AG09309 (cell line): ENCODE data around the gene ACSM2A.
"Not testable (repeated sequence)": the region's sequence is repeated elsewhere in the genome, so short reads cannot be mapped to it uniquely, and the experiment has no call there.

Experiments used
- DNase-seq: peaks from one replicate; pipeline ENCODE4 v3.0.0-alpha.2; 2010; ENCODE audit warnings: low read depth
- H3K4me3 ChIP-seq: 2 replicates; pipeline ENCODE4 v1.5.1; 2011; ENCODE audit warnings: mild to moderate bottlenecking, low read depth, low read length, moderate library complexity; ENCODE audit not compliant: control insufficient read depth
- CTCF ChIP-seq: IDR thresholded peaks from 2 replicates; pipeline ENCODE4 v1.5.1; 2011; ENCODE audit warnings: mild to moderate bottlenecking, low read depth, low read length, inconsistent platforms; ENCODE audit not compliant: insufficient read depth, control insufficient read depth; ENCODE audit errors: missing control alignments

The ACSM2A gene, protein sequence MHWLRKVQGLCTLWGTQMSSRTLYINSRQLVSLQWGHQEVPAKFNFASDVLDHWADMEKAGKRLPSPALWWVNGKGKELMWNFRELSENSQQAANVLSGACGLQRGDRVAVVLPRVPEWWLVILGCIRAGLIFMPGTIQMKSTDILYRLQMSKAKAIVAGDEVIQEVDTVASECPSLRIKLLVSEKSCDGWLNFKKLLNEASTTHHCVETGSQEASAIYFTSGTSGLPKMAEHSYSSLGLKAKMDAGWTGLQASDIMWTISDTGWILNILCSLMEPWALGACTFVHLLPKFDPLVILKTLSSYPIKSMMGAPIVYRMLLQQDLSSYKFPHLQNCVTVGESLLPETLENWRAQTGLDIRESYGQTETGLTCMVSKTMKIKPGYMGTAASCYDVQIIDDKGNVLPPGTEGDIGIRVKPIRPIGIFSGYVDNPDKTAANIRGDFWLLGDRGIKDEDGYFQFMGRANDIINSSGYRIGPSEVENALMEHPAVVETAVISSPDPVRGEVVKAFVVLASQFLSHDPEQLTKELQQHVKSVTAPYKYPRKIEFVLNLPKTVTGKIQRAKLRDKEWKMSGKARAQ

DNA sequence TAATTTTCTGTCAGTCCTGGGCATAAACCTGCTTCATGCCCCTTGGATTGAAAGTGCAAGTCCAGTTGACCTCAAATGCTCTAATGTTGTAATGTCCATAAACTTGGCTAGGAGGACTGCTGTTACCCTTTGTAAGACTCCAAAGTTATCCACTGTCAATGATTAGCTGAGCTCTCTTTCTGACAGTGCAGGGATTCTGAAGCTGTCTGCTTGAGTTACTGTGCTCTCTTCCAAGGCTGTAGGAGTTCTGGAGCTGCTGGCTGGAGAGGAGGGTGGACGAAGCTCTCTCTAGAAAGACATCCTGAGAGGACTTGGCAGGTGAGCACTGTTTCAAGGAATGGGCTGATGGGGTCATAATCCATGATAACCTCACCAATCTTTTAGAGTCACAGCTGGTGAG lies at the start of gene ACSM2A:
ACSM2A (plus strand) TSS at position 158 of the 400 bp plus-strand sequence. CDS start 8,594 bp downstream, outside the sequence.
- not testable (repeated sequence) for H3K4me3 ChIP-seq, DNase-seq

DNA sequence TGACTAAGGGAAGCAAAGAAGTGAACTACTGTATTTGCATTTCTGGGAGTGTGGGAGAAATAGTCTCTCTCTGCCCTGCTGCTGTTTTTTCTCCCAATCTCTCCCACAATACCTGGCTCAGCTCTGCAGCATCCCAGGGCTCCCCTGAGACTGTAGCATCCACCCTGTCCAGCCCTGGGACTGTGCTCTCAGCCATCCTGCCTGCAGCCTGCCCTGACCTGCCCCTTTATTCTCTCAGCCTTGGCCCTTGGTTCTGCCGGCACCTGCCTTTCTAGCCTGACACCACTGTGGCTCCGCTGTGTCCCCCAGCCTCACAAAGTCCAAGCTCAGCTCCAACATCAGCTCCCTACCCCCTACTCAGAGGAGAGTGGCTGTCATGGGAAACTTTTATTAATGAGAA lies 48.7 kb upstream of the ACSM2A start:
- no peak for DNase-seq
- no peak for TF ChIP-seq CTCF
- H3K4me3 ChIP-seq, result no peak overlapping the region

DNA sequence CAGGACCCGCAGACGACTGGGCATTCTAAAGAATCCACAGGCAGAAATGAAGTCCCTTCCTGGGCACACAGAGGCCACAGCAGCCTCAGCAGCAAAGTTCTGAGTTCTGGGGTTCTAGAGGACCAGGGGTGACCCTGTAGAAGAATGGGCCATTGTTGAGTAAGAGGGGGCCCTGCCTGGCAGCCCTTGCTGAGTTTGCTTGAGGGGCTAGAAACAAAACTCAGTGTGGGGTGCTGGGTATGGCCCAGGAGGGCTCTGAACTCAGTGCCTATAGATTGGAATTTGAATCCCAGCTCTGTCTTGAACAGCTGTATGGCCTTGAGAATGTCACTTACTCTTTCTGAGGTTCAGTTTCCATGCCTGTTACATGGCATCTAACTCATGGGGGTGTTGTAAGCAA lies 46.7 kb upstream of the ACSM2A start, which contains the start of gene PDILT:
PDILT (minus strand) TSS at position 101 of the 400 bp plus-strand sequence. CDS start 5,437 bp downstream, outside the sequence.
- H3K4me3 ChIP-seq, result no peak within 1 kb of the TSS
- no peak for DNase-seq
- TF ChIP-seq CTCF, result no peak

- no peak for TF ChIP-seq CTCF
- no peak within 1 kb of the TSS for H3K4me3 ChIP-seq
- no peak for DNase-seq
Measured at GRCh38 chr16:20409398-20410120, 41.8 kb upstream of the ACSM2A start, which contains the start of gene ACSM5. Gene ACSM5, plus strand, starts transcription at chr16:20409534. Its CDS starts 1,951 bp downstream, at chr16:20411485.

- no peak for TF ChIP-seq CTCF
- H3K4me3 ChIP-seq, result no peak overlapping the region
- no peak for DNase-seq
Measured at GRCh38 chr16:20410121-20410723, 41.1 kb upstream of the ACSM2A start.

DNA sequence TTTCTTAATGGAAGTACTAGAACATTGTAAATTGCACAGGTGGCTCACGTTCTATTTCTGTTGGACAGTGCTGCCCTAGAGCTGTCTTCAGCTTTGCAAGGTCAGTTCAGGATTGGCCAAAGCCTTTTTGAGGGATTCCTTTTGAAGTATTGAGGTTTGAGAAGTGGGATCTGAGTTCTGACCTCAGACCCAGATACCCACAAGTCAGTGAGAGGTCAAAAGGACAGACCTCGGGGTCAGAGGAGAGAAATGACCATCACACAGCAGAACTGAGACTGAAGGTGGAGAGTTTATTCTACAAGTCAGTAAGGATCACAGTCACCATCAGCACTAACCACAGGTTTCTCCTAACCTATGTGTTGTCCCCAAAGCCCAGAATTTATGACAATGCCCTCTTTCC lies 40.3 kb upstream of the ACSM2A start:
- no peak for TF ChIP-seq CTCF
- H3K4me3 ChIP-seq, result no peak overlapping the region
- no peak for DNase-seq
